ENCODE data around the gene RTN4RL1.

- TF ChIP-seq, protein P1, sequence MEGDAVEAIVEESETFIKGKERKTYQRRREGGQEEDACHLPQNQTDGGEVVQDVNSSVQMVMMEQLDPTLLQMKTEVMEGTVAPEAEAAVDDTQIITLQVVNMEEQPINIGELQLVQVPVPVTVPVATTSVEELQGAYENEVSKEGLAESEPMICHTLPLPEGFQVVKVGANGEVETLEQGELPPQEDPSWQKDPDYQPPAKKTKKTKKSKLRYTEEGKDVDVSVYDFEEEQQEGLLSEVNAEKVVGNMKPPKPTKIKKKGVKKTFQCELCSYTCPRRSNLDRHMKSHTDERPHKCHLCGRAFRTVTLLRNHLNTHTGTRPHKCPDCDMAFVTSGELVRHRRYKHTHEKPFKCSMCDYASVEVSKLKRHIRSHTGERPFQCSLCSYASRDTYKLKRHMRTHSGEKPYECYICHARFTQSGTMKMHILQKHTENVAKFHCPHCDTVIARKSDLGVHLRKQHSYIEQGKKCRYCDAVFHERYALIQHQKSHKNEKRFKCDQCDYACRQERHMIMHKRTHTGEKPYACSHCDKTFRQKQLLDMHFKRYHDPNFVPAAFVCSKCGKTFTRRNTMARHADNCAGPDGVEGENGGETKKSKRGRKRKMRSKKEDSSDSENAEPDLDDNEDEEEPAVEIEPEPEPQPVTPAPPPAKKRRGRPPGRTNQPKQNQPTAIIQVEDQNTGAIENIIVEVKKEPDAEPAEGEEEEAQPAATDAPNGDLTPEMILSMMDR (IDR thresholded peaks at IDR 0.05), result no peak
- TF ChIP-seq POLR2A (IDR thresholded peaks at IDR 0.05) (no peak), EP300 (IDR thresholded peaks at IDR 0.05) (no peak)
These were observed 25.4 kb downstream of the RTN4RL1 start for GRCh38 chr17:1999557-2000251.

All from tibial nerve (tissue), 4 donors.